ENCODE data around the gene MAGEA9B. TPM values are rescaled to one million over a fixed set of nuclear protein-coding genes. Genes with fewer than 3 reads are reported as not detected.

Gene MAGEA9B
- total RNA-seq, 1 donor from 2014 or later = not detected

Other genes starting within 250 kb of the MAGEA9B start
- gene IDS, start 82.2 kb downstream of the MAGEA9B start, total RNA-seq = 82.7 TPM
- 5.6 TPM for gene EOLA1, start 46.4 kb downstream of the MAGEA9B start, total RNA-seq
- gene HSFX3, start 37.5 kb downstream of the MAGEA9B start, total RNA-seq = not detected
- gene HSFX2, start 7.9 kb upstream of the MAGEA9B start, total RNA-seq = not detected
- 12.6 TPM for gene TMEM185A, start 44.3 kb upstream of the MAGEA9B start, total RNA-seq
- gene MAGEA11, start 124.6 kb upstream of the MAGEA9B start, total RNA-seq = not detected
- gene HSFX1, start 186.6 kb upstream of the MAGEA9B start, total RNA-seq = 21.7 TPM
- gene MAGEA9, start 194.5 kb upstream of the MAGEA9B start, total RNA-seq = not detected